Calu3 (cell line): Measurements from ENCODE around the gene ADM. TPM values are rescaled to one million over a fixed set of nuclear protein-coding genes. Genes with fewer than 3 reads are reported as not detected.
A peak's percentile ranks its signal among the peaks of the same experiment; 100 is the strongest.

Experiments
- BruUV-seq: library from RNA; stranded (reverse); fragments of 400-500 nt; replicated peaks from 2 replicates; lab custom pipeline; 2021; lab: Mats Ljungman, UMichigan
- CTCF ChIA-PET: fragments of 300-600 bp; sonication (Branson Sonifier 250); formaldehyde crosslinking; loops from one replicate; lab custom pipeline; 2022; ENCODE audit warnings: antibody characterized with exemption; lab: Charles Lee
- DNase-seq: peaks from one replicate; pipeline ENCODE4 v3.0.0; 2022
- H3K27ac Mint-ChIP-seq: one replicate; pipeline ENCODE4 v1.8.0; 2022; ENCODE audit warnings: mixed read lengths; ENCODE audit not compliant: unreplicated experiment
- H3K27me3 Mint-ChIP-seq: one replicate; pipeline ENCODE4 v1.8.0; 2022; ENCODE audit warnings: mixed read lengths; ENCODE audit not compliant: unreplicated experiment
- H3K36me3 Mint-ChIP-seq: one replicate; pipeline ENCODE4 v1.8.0; 2022; ENCODE audit warnings: mild to moderate bottlenecking, moderate library complexity, mixed read lengths; ENCODE audit not compliant: insufficient read depth, unreplicated experiment
- H3K4me1 Mint-ChIP-seq: one replicate; pipeline ENCODE4 v1.8.0; 2022; ENCODE audit warnings: mild to moderate bottlenecking, low read depth, mixed read lengths; ENCODE audit not compliant: unreplicated experiment
- H3K4me3 Mint-ChIP-seq: one replicate; pipeline ENCODE4 v1.8.0; 2022; ENCODE audit warnings: mild to moderate bottlenecking, low read depth, moderate library complexity, mixed read lengths; ENCODE audit not compliant: unreplicated experiment
- H3K9me3 Mint-ChIP-seq: one replicate; pipeline ENCODE4 v1.8.0; 2022; ENCODE audit warnings: low read depth, mixed read lengths; ENCODE audit not compliant: unreplicated experiment
- CTCF ChIP-seq: fragments of 200-600 bp; IDR thresholded peaks from one replicate; pipeline ENCODE4 v1.8.0; 2022; ENCODE audit warnings: antibody characterized with exemption; ENCODE audit not compliant: unreplicated experiment
- intact Hi-C: fragments of 100-400 bp; cut with micrococcal nuclease; formaldehyde crosslinking; loops from one replicate; pipeline ENCODE4 v1.10.0; 2022; ENCODE audit not compliant: unreplicated experiment
- total RNA-seq: library from RNA; stranded (reverse); gene quantifications from 2 replicates; pipeline ENCODE4 v1.2.3, GENCODE V29; 2022

The ADM gene
- total RNA-seq, 1 experiment from 2014 or later: 2.0 TPM

- peak; percentile 79 for DNase-seq
- CTCF ChIA-PET: interaction anchor here (0.6 to 0.8 kb wide), 2 partner anchors 11 to 320 kb away, joined by 3 read pairs; no protein-coding TSS in a partner anchor
- H3K27me3 Mint-ChIP-seq: peaks cover 9% of the 10 kb centered on the region
- TF ChIP-seq CTCF: no peak
- no peaks in the 10 kb centered on the region for H3K9me3 Mint-ChIP-seq
- intact Hi-C loops: no loop called here
- peaks cover 14% of the 10 kb centered on the region for H3K36me3 Mint-ChIP-seq
- H3K4me3 Mint-ChIP-seq: peak within 1 kb of the TSS; percentile 71
- no TSS peak for BruUV-seq
- H3K4me1 Mint-ChIP-seq: peaks cover 12% of the 10 kb centered on the region
- peak within 1 kb of the TSS; percentile 58 for H3K27ac Mint-ChIP-seq
Observed at GRCh38 chr11:10293423-10294289, 11.2 kb upstream of the ADM start, which contains the start of gene SBF2. SBF2 (minus strand) TSS chr11:10294219; CDS start chr11:10294069, 150 bp downstream.

- Mint-ChIP-seq H3K27me3 (peaks cover 9% of the 10 kb centered on the region), H3K4me1 (peaks cover 12% of the 10 kb centered on the region), H3K36me3 (peaks cover 14% of the 10 kb centered on the region), H3K27ac (peak overlapping the region; percentile 56), H3K4me3 (peak overlapping the region; percentile 71), H3K9me3 (no peaks in the 10 kb centered on the region)
- intact Hi-C loops: no loop called here
- DNase-seq: peak; percentile 27
- TSS peak; percentile 74 for BruUV-seq
- TF ChIP-seq CTCF: no peak
- CTCF ChIA-PET: interaction anchor here (0.6 kb wide), 1 partner anchor 319 kb away, joined by 3 read pairs; no protein-coding TSS in a partner anchor
Observed at GRCh38 chr11:10294290-10294953, 10.5 kb upstream of the ADM start.

- H3K4me1 Mint-ChIP-seq: peaks cover 12% of the 10 kb centered on the region
- H3K27me3 Mint-ChIP-seq: peaks cover 9% of the 10 kb centered on the region
- no peak for TF ChIP-seq CTCF
- DNase-seq: no peak
- peak overlapping the region; percentile 56 for H3K27ac Mint-ChIP-seq
- H3K4me3 Mint-ChIP-seq: peak overlapping the region; percentile 71
- CTCF ChIA-PET: interaction anchor here (0.6 kb wide), 1 partner anchor 8 kb away, joined by 3 read pairs; no protein-coding TSS in a partner anchor
- H3K9me3 Mint-ChIP-seq: no peaks in the 10 kb centered on the region
- no TSS peak for BruUV-seq
- intact Hi-C loops: no loop called here
- H3K36me3 Mint-ChIP-seq: peaks cover 14% of the 10 kb centered on the region
Observed at GRCh38 chr11:10295064-10295901, 9.6 kb upstream of the ADM start.

- H3K9me3 Mint-ChIP-seq: no peaks in the 10 kb centered on the region
- H3K27ac Mint-ChIP-seq: no peak overlapping the region
- H3K4me3 Mint-ChIP-seq: no peak overlapping the region
- no TSS peak for BruUV-seq
- H3K36me3 Mint-ChIP-seq: peaks cover 25% of the 10 kb centered on the region
- CTCF ChIA-PET: interaction anchor here (1.2 kb wide), 1 partner anchor 11 kb away, joined by 3 read pairs; no protein-coding TSS in a partner anchor
- peaks cover 22% of the 10 kb centered on the region for H3K4me1 Mint-ChIP-seq
- intact Hi-C loops: no loop called here
- no peak for TF ChIP-seq CTCF
- DNase-seq: no peak
- peaks cover 9% of the 10 kb centered on the region for H3K27me3 Mint-ChIP-seq
Observed at GRCh38 chr11:10298342-10298741, 6.5 kb upstream of the ADM start.
